Activated CD8-positive, alpha-beta memory T cell treated with anti-CD3 and anti-CD28 coated beads, Interleukin-2, amount 50 U/mL, for 24 hours (primary cell): ENCODE results near the gene IQGAP2.
"Not testable (repeated sequence)": the region's sequence is repeated elsewhere in the genome, so short reads cannot be mapped to it uniquely, and the experiment has no call there.

Experiments
- DNase-seq: peaks from one replicate; pipeline ENCODE4 v3.0.0-alpha.2; 2020; ENCODE audit errors: extremely low read depth

IQGAP2 gene

GRCh38 chr5:76500633-76501393 is 97.7 kb downstream of the IQGAP2 start:
- DNase-seq: no peak

GRCh38 chr5:76503929-76504328 is 100.8 kb downstream of the IQGAP2 start:
- DNase-seq: no peak

GRCh38 chr5:76504901-76505564 is 101.9 kb downstream of the IQGAP2 start:
- DNase-seq: no peak

- DNase-seq: no peak
Observed at GRCh38 chr5:76513476-76513875, 110.4 kb downstream of the IQGAP2 start.

GRCh38 chr5:76514292-76514691 is 111.2 kb downstream of the IQGAP2 start:
- DNase-seq: no peak

- no peak for DNase-seq
Observed at GRCh38 chr5:76514713-76515112, 111.6 kb downstream of the IQGAP2 start.

- no peak for DNase-seq
Observed at GRCh38 chr5:76517334-76517733, 114.2 kb downstream of the IQGAP2 start.

GRCh38 chr5:76518246-76518645 is 115.2 kb downstream of the IQGAP2 start:
- not testable (repeated sequence) for DNase-seq

GRCh38 chr5:76521240-76521758 is 118.2 kb downstream of the IQGAP2 start:
- no peak for DNase-seq

- DNase-seq: no peak
Observed at GRCh38 chr5:76522103-76522935, 119.2 kb downstream of the IQGAP2 start.

- no peak for DNase-seq
Observed at GRCh38 chr5:76524101-76524835, 121.2 kb downstream of the IQGAP2 start.

- DNase-seq: no peak
Observed at GRCh38 chr5:76524868-76525267, 121.8 kb downstream of the IQGAP2 start.

GRCh38 chr5:76525956-76526355 is 122.9 kb downstream of the IQGAP2 start:
- no peak for DNase-seq

- no peak for DNase-seq
Observed at GRCh38 chr5:76526950-76527583, 124.0 kb downstream of the IQGAP2 start.

GRCh38 chr5:76527685-76528161 is 124.6 kb downstream of the IQGAP2 start:
- DNase-seq: no peak

GRCh38 chr5:76528547-76529331 is 125.7 kb downstream of the IQGAP2 start:
- DNase-seq: no peak

- no peak for DNase-seq
Observed at GRCh38 chr5:76529464-76530344, 126.6 kb downstream of the IQGAP2 start.

GRCh38 chr5:76532052-76532451 is 129.0 kb downstream of the IQGAP2 start:
- DNase-seq: no peak

- DNase-seq: no peak
Observed at GRCh38 chr5:76532973-76533372, 129.9 kb downstream of the IQGAP2 start.
